ENCODE results near the gene MAGEA3. TPM values are rescaled to one million over a fixed set of nuclear protein-coding genes. Genes with fewer than 3 reads are reported as not detected.

Gene MAGEA3
- total and polyA plus RNA-seq, 2 donors (not counting 3 experiments of a cell fraction or from before 2014, with no cell fraction given), result not detected

GRCh38 chrX:152652467-152652866 lies 46.1 kb upstream of the MAGEA3 start:
- Histone ChIP-seq H2AFZ (ENCODE audit: low read depth, low read length) (no peak overlapping the region), H3K36me3 (ENCODE audit: control insufficient read depth in 2 of 2, extremely low read depth in 1 of 2, insufficient read depth in 2 of 2, low read length in 2 of 2) (no peaks in the 10 kb centered on the region), H3K27me3 (ENCODE audit: control insufficient read depth in 2 of 2, insufficient read depth in 2 of 2, low read length in 2 of 2) (no peaks in the 10 kb centered on the region), H3K9ac (replicated peaks; ENCODE audit: extremely low read depth, insufficient read depth, low read length) (no peak overlapping the region), H3K4me3 (replicated peaks in 1 of 3; ENCODE audit: insufficient read depth in 1 of 3, low read depth in 1 of 3, low read length in 3 of 3) (no peak overlapping the region), H3K27ac (ENCODE audit: insufficient read depth, low read depth, low read length) (no peak overlapping the region), H3K79me2 (ENCODE audit: control insufficient read depth, insufficient read depth, low read length) (no peaks in the 10 kb centered on the region), H3K4me2 (ENCODE audit: insufficient read depth, low read length) (no peak overlapping the region), H4K20me1 (replicated peaks; ENCODE audit: control insufficient read depth, extremely low read depth, insufficient read depth, low read length) (no peaks in the 10 kb centered on the region), H3K9me1 (replicated peaks; ENCODE audit: control insufficient read depth, extremely low read depth, insufficient read depth, low read length) (no peaks in the 10 kb centered on the region), H3K4me1 (ENCODE audit: control insufficient read depth, extremely low read depth, insufficient read depth, low read length) (no peaks in the 10 kb centered on the region), H3K9me3 (replicated peaks; ENCODE audit: control insufficient read depth, insufficient read depth, low read length) (no peaks in the 10 kb centered on the region)
- FAIRE-seq, result no peak
- ChIA-PET POLR2A (no interaction called here), CTCF (no interaction called here)
- no peak for DNase-seq (ENCODE audit: low read depth, low spot score)
- BruUV-seq (replicated peaks), result no TSS peak
- dilution Hi-C loops (cut with MboI; ENCODE audit: extremely low pct_ligation_motif_present, low sequenced_read_pairs) (no loop called here), intact Hi-C loops (cut with micrococcal nuclease) (no loop called here)
- no peak for TF ChIP-seq CTCF (IDR thresholded peaks at IDR 0.05; ENCODE audit: extremely low read depth in 1 of 2, insufficient read depth in 1 of 2, low read depth in 1 of 2, low read length in 2 of 2)
- no peak for TF ChIP-seq JUN (IDR thresholded peaks at IDR 0.05; ENCODE audit: borderline replicate concordance, insufficient read depth, insufficient read length, low read depth)
- TF ChIP-seq POLR2AphosphoS5 (IDR thresholded peaks at IDR 0.05; ENCODE audit: insufficient read depth, low read depth, low read length), result no peak
- TF ChIP-seq MYC (IDR thresholded peaks at IDR 0.05; ENCODE audit: low read depth, low read length), result no peak
- TF ChIP-seq FOS (IDR thresholded peaks at IDR 0.05; ENCODE audit: borderline replicate concordance, insufficient read depth, low read length), result no peak
- TF ChIP-seq POLR2A (IDR thresholded peaks at IDR 0.05; ENCODE audit: low read depth, low read length), result no peak
- TF ChIP-seq MAX (IDR thresholded peaks at IDR 0.05; ENCODE audit: insufficient read depth, insufficient read length), result no peak
- no peak for TF ChIP-seq EZH2 (IDR thresholded peaks at IDR 0.05; ENCODE audit: borderline replicate concordance, low read depth, low read length, severe bottlenecking)
- no peak for TF ChIP-seq GATA2 (IDR thresholded peaks at IDR 0.05; ENCODE audit: insufficient read depth, insufficient read length, low read depth, low read length)
